PC-9 (cell line): ENCODE measurements around the gene PAEP.

ENCODE experiments used
- EZH2 ChIP-seq: fragments of 200-600 bp; sonication (generic); IDR thresholded peaks from 2 replicates; pipeline ENCODE4 v1.8.0; 2017; ENCODE audit warnings: antibody characterized with exemption, low read depth
- TF ChIP-seq, protein P1 (sequence below): fragments of 200-600 bp; sonication (generic); conservative IDR thresholded peaks from 2 replicates; pipeline ENCODE4 v1.6.1; 2017; ENCODE audit warnings: mixed run types, antibody characterized with exemption, mild to moderate bottlenecking, moderate library complexity

DNA sequence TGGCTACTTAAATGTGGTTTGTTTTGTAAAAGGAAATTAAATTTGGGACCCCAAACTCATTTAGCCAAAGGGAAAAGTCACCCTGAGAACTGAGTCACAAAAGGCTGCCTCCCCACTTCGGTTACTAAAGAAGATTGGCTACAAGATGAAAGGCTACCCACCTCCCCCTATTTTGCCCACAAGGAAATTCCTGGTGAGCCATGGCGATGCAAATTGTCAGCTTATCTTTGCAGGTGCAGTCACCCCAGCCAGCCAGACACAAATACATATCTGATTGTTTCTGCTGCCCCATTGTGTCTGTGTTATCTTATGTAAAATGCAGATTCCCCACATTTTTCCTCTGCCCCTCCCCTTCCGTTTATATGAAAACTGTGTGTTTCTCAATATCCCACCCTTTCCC lies 8.9 kb downstream of the PAEP start:
- no peak for TF ChIP-seq EZH2
- TF ChIP-seq, protein P1, sequence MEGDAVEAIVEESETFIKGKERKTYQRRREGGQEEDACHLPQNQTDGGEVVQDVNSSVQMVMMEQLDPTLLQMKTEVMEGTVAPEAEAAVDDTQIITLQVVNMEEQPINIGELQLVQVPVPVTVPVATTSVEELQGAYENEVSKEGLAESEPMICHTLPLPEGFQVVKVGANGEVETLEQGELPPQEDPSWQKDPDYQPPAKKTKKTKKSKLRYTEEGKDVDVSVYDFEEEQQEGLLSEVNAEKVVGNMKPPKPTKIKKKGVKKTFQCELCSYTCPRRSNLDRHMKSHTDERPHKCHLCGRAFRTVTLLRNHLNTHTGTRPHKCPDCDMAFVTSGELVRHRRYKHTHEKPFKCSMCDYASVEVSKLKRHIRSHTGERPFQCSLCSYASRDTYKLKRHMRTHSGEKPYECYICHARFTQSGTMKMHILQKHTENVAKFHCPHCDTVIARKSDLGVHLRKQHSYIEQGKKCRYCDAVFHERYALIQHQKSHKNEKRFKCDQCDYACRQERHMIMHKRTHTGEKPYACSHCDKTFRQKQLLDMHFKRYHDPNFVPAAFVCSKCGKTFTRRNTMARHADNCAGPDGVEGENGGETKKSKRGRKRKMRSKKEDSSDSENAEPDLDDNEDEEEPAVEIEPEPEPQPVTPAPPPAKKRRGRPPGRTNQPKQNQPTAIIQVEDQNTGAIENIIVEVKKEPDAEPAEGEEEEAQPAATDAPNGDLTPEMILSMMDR, result no peak
